DND-41 (cell line): ENCODE results near the gene RSPRY1.

Experiments
- CTCF ChIP-seq: IDR thresholded peaks from 2 replicates; pipeline ENCODE4 v1.5.1; 2012; ENCODE audit warnings: borderline replicate concordance, low read length, moderate library complexity, mild to moderate bottlenecking; ENCODE audit not compliant: poor library complexity, severe bottlenecking; ENCODE audit errors: extremely low read depth
- EZH2 ChIP-seq: IDR thresholded peaks from 3 replicates; pipeline ENCODE4 v1.6.1; 2012; ENCODE audit warnings: borderline replicate concordance, low read depth, mild to moderate bottlenecking, moderate library complexity, low read length, inconsistent platforms; ENCODE audit not compliant: severe bottlenecking

GRCh38 chr16:57165483-57165882, 20.6 kb upstream of the RSPRY1 start:
- TF ChIP-seq CTCF: no peak
- TF ChIP-seq EZH2: no peak
